PC-3 (cell line): ENCODE results near the gene PREP. TPM values are rescaled to one million over a fixed set of nuclear protein-coding genes. Genes with fewer than 3 reads are reported as not detected.

ENCODE experiments used
- ATAC-seq: fragments of 200-7000 bp; cut with Tn5 transposase; 2 replicates; pipeline ENCODE4 v1.9.1; 2020; ENCODE audit warnings: mild to moderate bottlenecking, moderate library complexity
- BruUV-seq: library from RNA; stranded (reverse); fragments of 400-500 nt; replicated peaks from 2 replicates; lab custom pipeline; 2021; lab: Mats Ljungman, UMichigan
- CTCF ChIA-PET: fragments of 300-600 bp; sonication (Branson Sonifier 250); formaldehyde crosslinking; loops from one replicate; lab custom pipeline; 2022; ENCODE audit warnings: antibody characterized with exemption; lab: Charles Lee
- POLR2A ChIA-PET: fragments of 300-600 bp; sonication (Branson Sonifier 250); formaldehyde crosslinking; loops from one replicate; lab custom pipeline; 2022; ENCODE audit warnings: antibody characterized with exemption; ENCODE audit not compliant: unreplicated experiment; lab: Charles Lee
- DNase-seq: peaks from one replicate; pipeline ENCODE4 v3.0.0-alpha.2; 2015
- H2AFZ ChIP-seq: fragments of 300-600 bp; sonication (generic); 2 replicates; pipeline ENCODE4 v1.6.0; 2016; ENCODE audit warnings: antibody characterized with exemption, low read length
- H3F3A ChIP-seq: fragments of 300-600 bp; sonication (generic); one replicate; pipeline ENCODE4 v1.6.0; 2017; ENCODE audit warnings: antibody characterized with exemption, low read length, control low read depth, mild to moderate bottlenecking; ENCODE audit not compliant: unreplicated experiment
- H3K27ac ChIP-seq: fragments of 300-600 bp; sonication (generic); 2 replicates; pipeline ENCODE4 v1.5.1; 2016; ENCODE audit warnings: mild to moderate bottlenecking, low read length
- H3K27me3 ChIP-seq: fragments of 300-600 bp; sonication (generic); 2 replicates; pipeline ENCODE4 v1.6.1; 2016; ENCODE audit warnings: low read length, mixed read lengths
- H3K36me3 ChIP-seq: fragments of 300-600 bp; sonication (generic); 2 replicates; pipeline ENCODE4 v1.6.1; 2016; ENCODE audit warnings: low read depth, mixed run types, low read length, mixed read lengths
- H3K4me1 ChIP-seq: fragments of 300-600 bp; sonication (generic); 2 replicates; pipeline ENCODE4 v1.5.1; 2016; ENCODE audit warnings: low read length; ENCODE audit not compliant: insufficient read depth
- H3K4me2 ChIP-seq: fragments of 300-600 bp; sonication (generic); 2 replicates; pipeline ENCODE4 v1.6.0; 2016; ENCODE audit warnings: low read length
- H3K4me3 ChIP-seq: fragments of 300-600 bp; sonication (generic); 2 replicates; pipeline ENCODE4 v1.5.1; 2016; ENCODE audit warnings: mild to moderate bottlenecking, low read length, mixed read lengths
- H3K79me2 ChIP-seq: fragments of 300-600 bp; sonication (generic); 2 replicates; pipeline ENCODE4 v1.6.1; 2017; ENCODE audit warnings: low read length, mixed read lengths
- H3K9ac ChIP-seq: fragments of 300-600 bp; sonication (generic); 2 replicates; pipeline ENCODE4 v1.6.0; 2016; ENCODE audit warnings: mild to moderate bottlenecking, low read length
- H3K9me2 ChIP-seq: fragments of 300-600 bp; sonication (generic); replicated peaks from 2 replicates; pipeline ENCODE4 v1.6.1; 2016; ENCODE audit warnings: mixed run types, low read length, mixed read lengths
- H3K9me3 ChIP-seq: fragments of 300-600 bp; sonication (generic); 2 replicates; pipeline ENCODE4 v1.6.1; 2016; ENCODE audit warnings: low read length, mixed read lengths
- H4K20me1 ChIP-seq: fragments of 300-600 bp; sonication (generic); 2 replicates; pipeline ENCODE4 v1.6.1; 2016; ENCODE audit warnings: low read length, mixed read lengths
- CTCF ChIP-seq: fragments of 300-600 bp; sonication (generic); conservative IDR thresholded peaks from 2 replicates; pipeline ENCODE4 v1.5.1; 2017; ENCODE audit warnings: antibody characterized with exemption, low read depth, mild to moderate bottlenecking, low read length
- EZH2 ChIP-seq: fragments of 300-600 bp; sonication (generic); IDR thresholded peaks from one replicate; pipeline ENCODE4 v1.6.1; 2017; ENCODE audit warnings: antibody characterized with exemption, mild to moderate bottlenecking, low read length; ENCODE audit not compliant: unreplicated experiment
- EZH2phosphoT487 ChIP-seq: fragments of 300-600 bp; sonication (generic); IDR thresholded peaks from 2 replicates; pipeline ENCODE4 v1.6.1; 2018; ENCODE audit warnings: mild to moderate bottlenecking, antibody characterized with exemption, low read length, borderline replicate concordance
- intact Hi-C: fragments of 100-400 bp; cut with micrococcal nuclease; formaldehyde crosslinking; loops from 2 replicates; pipeline ENCODE4 v1.9.0; 2023
- total RNA-seq: library from RNA; depleted of rRNA; stranded (reverse); fragments of >200 nt; gene quantifications from 2 replicates; pipeline ENCODE4 v1.2.3, GENCODE V29; 2014

PREP gene
- total RNA-seq, 1 experiment from 2014 or later = 16.9 TPM

- H3F3A ChIP-seq = no peaks in the 10 kb centered on the region
- no TSS peak for BruUV-seq
- TF ChIP-seq EZH2 = no peak
- no peak for TF ChIP-seq EZH2phosphoT487
- TF ChIP-seq CTCF = no peak
- H2AFZ ChIP-seq = no peak overlapping the region
- CTCF ChIA-PET = interaction anchor here (0.6 kb wide), 1 partner anchor 211 kb away, joined by 10 read pairs; no protein-coding TSS in a partner anchor
- H3K36me3 ChIP-seq = no peaks in the 10 kb centered on the region
- H3K9me3 ChIP-seq = no peaks in the 10 kb centered on the region
- H3K9me2 ChIP-seq = no peaks in the 10 kb centered on the region
- no peak overlapping the region for H3K4me3 ChIP-seq
- ATAC-seq = no peak
- POLR2A ChIA-PET = no interaction called here
- H3K9ac ChIP-seq = no peak overlapping the region
- no peak overlapping the region for H3K27ac ChIP-seq
- intact Hi-C loops = no loop called here
- no peaks in the 10 kb centered on the region for H4K20me1 ChIP-seq
- H3K27me3 ChIP-seq = no peaks in the 10 kb centered on the region
- no peaks in the 10 kb centered on the region for H3K4me1 ChIP-seq
- no peak overlapping the region for H3K4me2 ChIP-seq
- H3K79me2 ChIP-seq = no peaks in the 10 kb centered on the region
- DNase-seq = no peak
Observed at GRCh38 chr6:105391705-105392104, 11.2 kb downstream of the PREP start.

- no peaks in the 10 kb centered on the region for H3K79me2 ChIP-seq
- no peaks in the 10 kb centered on the region for H3K27me3 ChIP-seq
Observed at GRCh38 chr6:105389543-105389942, 13.3 kb downstream of the PREP start.

More at GRCh38 chr6:105389543-105389942, 13.3 kb downstream of the PREP start:
- H3K9me3 ChIP-seq = no peaks in the 10 kb centered on the region
- BruUV-seq = no TSS peak
- H3K4me3 ChIP-seq = no peak overlapping the region
- TF ChIP-seq EZH2 (no peak), EZH2phosphoT487 (no peak), CTCF (no peak)
- H3K9ac ChIP-seq = no peak overlapping the region
- H3K36me3 ChIP-seq = no peaks in the 10 kb centered on the region
- no peaks in the 10 kb centered on the region for H3K9me2 ChIP-seq
- ChIA-PET CTCF (no interaction called here), POLR2A (no interaction called here)
- H2AFZ ChIP-seq = no peak overlapping the region
- H3K27ac ChIP-seq = no peak overlapping the region
- H3K4me1 ChIP-seq = peaks cover 2% of the 10 kb centered on the region
- no peak for DNase-seq
- ATAC-seq = no peak
- no peaks in the 10 kb centered on the region for H3F3A ChIP-seq
- no peak overlapping the region for H3K4me2 ChIP-seq
- no peaks in the 10 kb centered on the region for H4K20me1 ChIP-seq
- intact Hi-C loops = no loop called here
